Measurements from ENCODE around the gene CHMP1A.

DNA sequence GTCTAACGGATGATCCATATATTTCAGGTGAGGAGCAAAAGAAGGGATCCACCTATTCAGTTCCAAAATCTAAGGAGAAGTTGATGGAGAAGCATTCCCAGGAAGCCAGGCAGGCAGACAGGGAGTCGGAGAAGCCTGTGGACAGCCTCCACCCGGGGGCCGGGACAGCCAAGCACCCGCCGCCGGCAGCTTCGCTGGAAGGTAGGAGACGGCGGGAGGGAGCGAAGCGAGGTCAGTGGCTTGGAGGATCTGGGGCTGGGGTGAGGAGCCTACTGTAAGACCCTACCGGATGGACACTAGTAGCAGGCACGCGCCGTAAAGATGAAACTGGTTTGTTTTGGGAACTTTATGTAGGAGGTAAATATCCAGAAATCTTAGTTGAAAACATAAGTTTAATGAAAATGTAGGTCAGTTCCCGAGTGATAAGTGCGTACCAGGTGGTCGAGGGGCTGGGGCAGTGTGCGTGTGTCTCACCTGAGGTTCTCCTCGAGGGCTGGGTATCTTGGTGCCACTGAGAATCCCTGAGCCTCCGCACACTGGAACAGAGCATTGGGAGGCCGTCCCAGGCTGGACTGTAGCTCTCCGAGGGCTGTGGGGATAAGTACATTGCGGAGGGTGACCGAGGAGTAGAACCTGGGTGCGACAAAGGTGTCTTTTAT is 842 bp upstream of the CHMP1A start:
- TF ChIP-seq POLR2AphosphoS5 (IDR thresholded peaks at IDR 0.05; ENCODE audit: low read depth, low read length) (no peak), SIN3A (IDR thresholded peaks at IDR 0.05; ENCODE audit: borderline replicate concordance, insufficient read depth, low read length) (no peak), TAF1 (IDR thresholded peaks at IDR 0.05; ENCODE audit: borderline replicate concordance, insufficient read depth, low read length) (no peak), FOXP2 (optimal IDR thresholded peaks at IDR 0.05; ENCODE audit: borderline replicate concordance, extremely low read depth, extremely low read length, insufficient read depth) (no peak)
- TF ChIP-seq, protein P1, sequence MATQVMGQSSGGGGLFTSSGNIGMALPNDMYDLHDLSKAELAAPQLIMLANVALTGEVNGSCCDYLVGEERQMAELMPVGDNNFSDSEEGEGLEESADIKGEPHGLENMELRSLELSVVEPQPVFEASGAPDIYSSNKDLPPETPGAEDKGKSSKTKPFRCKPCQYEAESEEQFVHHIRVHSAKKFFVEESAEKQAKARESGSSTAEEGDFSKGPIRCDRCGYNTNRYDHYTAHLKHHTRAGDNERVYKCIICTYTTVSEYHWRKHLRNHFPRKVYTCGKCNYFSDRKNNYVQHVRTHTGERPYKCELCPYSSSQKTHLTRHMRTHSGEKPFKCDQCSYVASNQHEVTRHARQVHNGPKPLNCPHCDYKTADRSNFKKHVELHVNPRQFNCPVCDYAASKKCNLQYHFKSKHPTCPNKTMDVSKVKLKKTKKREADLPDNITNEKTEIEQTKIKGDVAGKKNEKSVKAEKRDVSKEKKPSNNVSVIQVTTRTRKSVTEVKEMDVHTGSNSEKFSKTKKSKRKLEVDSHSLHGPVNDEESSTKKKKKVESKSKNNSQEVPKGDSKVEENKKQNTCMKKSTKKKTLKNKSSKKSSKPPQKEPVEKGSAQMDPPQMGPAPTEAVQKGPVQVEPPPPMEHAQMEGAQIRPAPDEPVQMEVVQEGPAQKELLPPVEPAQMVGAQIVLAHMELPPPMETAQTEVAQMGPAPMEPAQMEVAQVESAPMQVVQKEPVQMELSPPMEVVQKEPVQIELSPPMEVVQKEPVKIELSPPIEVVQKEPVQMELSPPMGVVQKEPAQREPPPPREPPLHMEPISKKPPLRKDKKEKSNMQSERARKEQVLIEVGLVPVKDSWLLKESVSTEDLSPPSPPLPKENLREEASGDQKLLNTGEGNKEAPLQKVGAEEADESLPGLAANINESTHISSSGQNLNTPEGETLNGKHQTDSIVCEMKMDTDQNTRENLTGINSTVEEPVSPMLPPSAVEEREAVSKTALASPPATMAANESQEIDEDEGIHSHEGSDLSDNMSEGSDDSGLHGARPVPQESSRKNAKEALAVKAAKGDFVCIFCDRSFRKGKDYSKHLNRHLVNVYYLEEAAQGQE (IDR thresholded peaks at IDR 0.05; ENCODE audit: insufficient read depth in 1 of 2, low read depth in 2 of 2, low read length in 2 of 2) = no peak

Data from PFSK-1 (cell line).